Kidney (tissue), 14 donors: ENCODE results near the gene XRCC4. TPM values are rescaled to one million over a fixed set of nuclear protein-coding genes. Genes with fewer than 3 reads are reported as not detected.

Experiments
- DNase-seq, 5 donors: peaks; one replicate each; pipeline ENCODE4 v3.0.0-alpha.2; 2013 to 2020
- FAIRE-seq: peaks from 2 replicates; lab custom pipeline; 2012; peaks lifted over from hg19 to GRCh38; lab: Jason Lieb, UNC
- H3K27ac ChIP-seq, 2 donors: one replicate each; pipeline ENCODE4 v1.7.0; 2013; ENCODE audit warnings: low read depth in 2 of 2, low read length in 2 of 2, inconsistent platforms in 1 of 2
- H3K27me3 ChIP-seq: one replicate; pipeline ENCODE4 v1.7.1; 2013; ENCODE audit warnings: low read length, inconsistent platforms; ENCODE audit not compliant: control insufficient read depth, insufficient read depth
- H3K36me3 ChIP-seq, 3 donors: one replicate each; pipeline versions ENCODE4 v1.7.0 to v1.7.1; 2013; ENCODE audit warnings: low read length in 3 of 3, control low read depth in 1 of 3, inconsistent platforms in 1 of 3; ENCODE audit not compliant: insufficient read depth in 3 of 3, control insufficient read depth in 2 of 3
- H3K4me1 ChIP-seq, 3 donors: one replicate each; pipeline versions ENCODE4 v1.7.0 to v1.7.1; 2013; ENCODE audit warnings: low read length in 3 of 3, inconsistent platforms in 1 of 3, low read depth in 1 of 3; ENCODE audit not compliant: control insufficient read depth in 2 of 3, insufficient read depth in 2 of 3
- H3K4me3 ChIP-seq, 3 donors: one replicate each; pipeline versions ENCODE4 v1.7.0 to v1.8.1; 2013; ENCODE audit warnings: low read length in 3 of 3, control low read depth in 1 of 3, inconsistent platforms in 1 of 3
- H3K9ac ChIP-seq, 3 donors: one replicate each; pipeline versions ENCODE4 v1.7.0 to v1.7.1; 2013; ENCODE audit warnings: low read length in 3 of 3, control low read depth in 1 of 3, inconsistent platforms in 1 of 3
- H3K9me3 ChIP-seq, 3 donors: one replicate each; pipeline versions ENCODE4 v1.7.0 to v1.7.1; 2013; ENCODE audit warnings: low read length in 3 of 3, control low read depth in 1 of 3, inconsistent platforms in 1 of 3; ENCODE audit not compliant: control insufficient read depth in 2 of 3, insufficient read depth in 1 of 3
- intact Hi-C: fragments of 100-400 bp; cut with DNase I; formaldehyde crosslinking; loops from one replicate; pipeline ENCODE4 v1.11.1; 2022
- polyA plus RNA-seq: library from polyadenylated mRNA; stranded (reverse); fragments of 350-450 nt; fragmentation: Illumina TruSeq; extraction: RNeasy Lipid Tissue Mini Kit (QIAGEN cat#74804); gene quantifications from one replicate; pipeline ENCODE4 v1.2.3, GENCODE V29; 2014; ENCODE audit warnings: low read depth, low replicate concordance; ENCODE audit not compliant: insufficient read depth
- total RNA-seq: library from RNA; stranded (reverse); fragmentation: NEBNext Ultra II Directional; extraction: Animal tissue kit (Norgen Biotek cat#: 25700); gene quantifications from one replicate; pipeline ENCODE4 v1.2.1, GENCODE V29; 2021
- TF ChIP-seq, protein P1 (sequence below): IDR thresholded peaks from 3 replicates; pipeline ENCODE4 v1.5.1; 2012; ENCODE audit warnings: mild to moderate bottlenecking, moderate library complexity, borderline replicate concordance; ENCODE audit not compliant: insufficient read depth; ENCODE audit errors: extremely low read depth
- donor health status: control.
- donor health status: control.
- donor health status: control.
- donor health status: control.
- donor health status: control.
- donor health status: DM: yes; HTN: yes; CAD: no.
- donor health status: Normal renal cell carcinoma (clear cell type).

Gene XRCC4
- total and polyA plus RNA-seq, 2 donors from 2014 or later = 8.5 to 9.4 TPM

DNA sequence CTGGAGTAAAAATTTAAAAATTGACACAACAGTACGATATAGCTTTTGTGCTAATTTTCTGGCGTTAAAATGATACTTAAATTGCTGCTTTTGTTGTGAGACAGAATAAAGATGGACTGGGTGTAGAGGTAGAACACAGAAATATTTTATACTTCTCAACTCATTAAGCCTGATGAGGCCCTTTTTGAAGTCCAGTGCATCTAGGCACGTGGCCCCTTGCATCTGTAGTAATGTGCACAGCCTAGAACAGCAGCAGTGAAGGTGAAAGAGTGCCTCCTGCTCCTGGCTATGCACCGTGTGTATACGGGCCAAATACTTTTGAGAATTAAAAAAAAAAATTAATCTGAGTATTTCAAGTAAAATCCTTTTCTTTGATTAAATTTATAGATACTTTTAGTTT is 115.6 kb downstream of the XRCC4 start:
- DNase-seq = no peak
- Histone ChIP-seq H3K36me3 (no peaks in the 10 kb centered on the region), H3K27ac (no peak overlapping the region), H3K27me3 (no peaks in the 10 kb centered on the region), H3K9ac (no peak overlapping the region), H3K4me3 (no peak overlapping the region), H3K9me3 (no peaks in the 10 kb centered on the region), H3K4me1 (no peaks in the 10 kb centered on the region)
- TF ChIP-seq, protein P1, sequence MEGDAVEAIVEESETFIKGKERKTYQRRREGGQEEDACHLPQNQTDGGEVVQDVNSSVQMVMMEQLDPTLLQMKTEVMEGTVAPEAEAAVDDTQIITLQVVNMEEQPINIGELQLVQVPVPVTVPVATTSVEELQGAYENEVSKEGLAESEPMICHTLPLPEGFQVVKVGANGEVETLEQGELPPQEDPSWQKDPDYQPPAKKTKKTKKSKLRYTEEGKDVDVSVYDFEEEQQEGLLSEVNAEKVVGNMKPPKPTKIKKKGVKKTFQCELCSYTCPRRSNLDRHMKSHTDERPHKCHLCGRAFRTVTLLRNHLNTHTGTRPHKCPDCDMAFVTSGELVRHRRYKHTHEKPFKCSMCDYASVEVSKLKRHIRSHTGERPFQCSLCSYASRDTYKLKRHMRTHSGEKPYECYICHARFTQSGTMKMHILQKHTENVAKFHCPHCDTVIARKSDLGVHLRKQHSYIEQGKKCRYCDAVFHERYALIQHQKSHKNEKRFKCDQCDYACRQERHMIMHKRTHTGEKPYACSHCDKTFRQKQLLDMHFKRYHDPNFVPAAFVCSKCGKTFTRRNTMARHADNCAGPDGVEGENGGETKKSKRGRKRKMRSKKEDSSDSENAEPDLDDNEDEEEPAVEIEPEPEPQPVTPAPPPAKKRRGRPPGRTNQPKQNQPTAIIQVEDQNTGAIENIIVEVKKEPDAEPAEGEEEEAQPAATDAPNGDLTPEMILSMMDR = no peak
- intact Hi-C loops = no loop called here
- no peak for FAIRE-seq

DNA sequence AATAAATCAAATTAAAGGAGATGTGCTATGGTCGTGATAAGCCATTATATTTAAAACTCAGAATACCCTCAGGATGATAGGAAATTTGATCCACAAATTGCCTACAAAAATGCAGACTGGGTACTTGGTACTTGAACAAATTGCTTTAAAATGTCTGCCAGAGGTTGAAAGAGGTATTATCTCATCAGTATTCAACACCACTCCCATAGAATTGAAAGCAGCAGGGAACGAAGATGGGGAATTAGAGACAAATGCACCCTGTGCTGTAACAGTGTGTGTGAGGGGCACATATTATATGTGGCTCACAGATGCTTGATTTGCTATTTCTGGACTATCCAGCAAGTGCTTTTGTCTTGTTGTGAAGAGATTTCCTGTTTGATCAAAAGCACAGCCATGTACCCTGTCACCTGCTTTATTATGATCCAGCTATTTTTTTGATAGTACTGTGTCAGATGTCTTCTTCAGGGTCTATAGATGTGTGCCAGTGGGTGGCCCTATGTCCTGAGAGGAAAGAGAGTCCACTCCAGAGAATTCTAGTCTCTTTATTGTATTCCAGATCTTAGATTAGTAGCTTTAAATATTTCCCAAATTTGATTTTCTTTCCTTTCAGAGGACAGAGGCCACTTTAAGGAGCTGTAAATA is 120.1 kb downstream of the XRCC4 start:
- no peak overlapping the region for H3K9ac ChIP-seq
- H3K4me1 ChIP-seq = no peaks in the 10 kb centered on the region
- TF ChIP-seq, protein P1 = no peak

DNA sequence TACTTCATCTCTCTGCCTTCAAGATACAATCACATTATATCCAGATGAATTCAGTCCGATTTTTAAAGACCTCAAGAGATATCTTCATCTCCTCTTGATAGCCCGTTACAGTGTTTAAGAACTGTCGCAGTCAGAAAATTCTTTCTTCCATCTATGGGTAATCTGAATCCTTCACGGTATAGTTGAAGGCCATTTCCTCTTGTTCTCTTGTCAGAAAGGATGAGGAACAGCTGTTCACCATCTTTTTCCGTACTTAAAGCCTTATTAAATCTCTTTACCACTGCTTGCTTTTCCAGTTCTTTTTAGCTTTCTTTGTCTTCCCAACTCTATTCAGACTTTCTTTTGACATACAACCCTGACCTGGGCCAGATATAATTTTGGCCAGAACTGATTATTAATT is 121.8 kb downstream of the XRCC4 start:
- Histone ChIP-seq H3K4me1 (no peaks in the 10 kb centered on the region), H3K27ac (no peak overlapping the region), H3K36me3 (no peaks in the 10 kb centered on the region), H3K4me3 (no peak overlapping the region), H3K9ac (no peak overlapping the region), H3K27me3 (no peaks in the 10 kb centered on the region), H3K9me3 (no peaks in the 10 kb centered on the region)
- intact Hi-C loops = no loop called here
- DNase-seq (peak in 2 of 5 donors; percentile 68 to 81), FAIRE-seq (no peak)
- TF ChIP-seq, protein P1 = no peak

More for the DNA sequence above, 120.1 kb downstream of the XRCC4 start:
- DNase-seq (no peak), FAIRE-seq (no peak)
- intact Hi-C loops = no loop called here
- Histone ChIP-seq H3K27ac (no peak overlapping the region), H3K27me3 (no peaks in the 10 kb centered on the region), H3K36me3 (no peaks in the 10 kb centered on the region), H3K4me3 (no peak overlapping the region), H3K9me3 (no peaks in the 10 kb centered on the region)

DNA sequence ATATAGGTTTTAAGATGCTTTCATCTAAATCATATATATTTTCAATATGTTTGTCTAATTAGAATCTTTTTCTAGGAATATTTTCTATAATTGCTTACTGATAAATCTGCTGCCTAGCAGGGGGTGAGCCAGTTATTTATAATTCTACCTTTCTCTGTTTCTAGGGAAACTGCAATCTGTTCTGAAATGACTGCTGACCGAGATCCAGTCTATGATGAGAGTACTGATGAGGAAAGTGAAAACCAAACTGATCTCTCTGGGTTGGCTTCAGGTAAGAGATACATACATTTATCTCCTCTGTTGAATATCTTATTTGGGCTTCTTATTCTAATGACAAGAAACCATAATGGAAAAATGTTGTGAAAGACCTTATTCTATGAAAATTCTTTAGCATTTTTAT is 127.3 kb downstream of the XRCC4 start:
- Histone ChIP-seq H3K9ac (no peak overlapping the region), H3K9me3 (no peaks in the 10 kb centered on the region), H3K27me3 (no peaks in the 10 kb centered on the region), H3K36me3 (no peaks in the 10 kb centered on the region), H3K27ac (no peak overlapping the region), H3K4me1 (no peaks in the 10 kb centered on the region), H3K4me3 (no peak overlapping the region)
- FAIRE-seq (no peak), DNase-seq (no peak)
- TF ChIP-seq, protein P1 = no peak
- intact Hi-C loops = no loop called here
